OCI-LY7 (cell line): ENCODE measurements around the gene DZIP1. TPM values are rescaled to one million over a fixed set of nuclear protein-coding genes. Genes with fewer than 3 reads are reported as not detected.

Source experiments
- BruUV-seq: library from RNA; stranded (reverse); fragments of 400-500 nt; replicated peaks from 2 replicates; lab custom pipeline; 2021; lab: Mats Ljungman, UMichigan
- CTCF ChIA-PET: fragments of 300-600 bp; sonication (Branson Sonifier 250); formaldehyde crosslinking; loops from one replicate; lab custom pipeline; 2022; ENCODE audit warnings: antibody characterized with exemption; ENCODE audit not compliant: unreplicated experiment; lab: Charles Lee
- POLR2A ChIA-PET: fragments of 300-600 bp; sonication (Branson Sonifier 250); formaldehyde crosslinking; loops from one replicate; lab custom pipeline; 2022; ENCODE audit warnings: antibody characterized with exemption; lab: Charles Lee
- DNase-seq: peaks from one replicate; pipeline ENCODE4 v3.0.0-alpha.2; 2015; ENCODE audit warnings: low spot score
- H2AFZ ChIP-seq: fragments of 200-600 bp; sonication (generic), shearing (Covaris generic); 2 replicates; pipeline ENCODE4 v1.6.1; 2014; ENCODE audit warnings: mild to moderate bottlenecking, antibody characterized with exemption, low read length, moderate library complexity
- H3K27ac ChIP-seq: fragments of 200-600 bp; sonication (generic); 2 replicates; pipeline ENCODE4 v1.5.1; 2014; ENCODE audit warnings: mixed run types, low read depth, mild to moderate bottlenecking, moderate library complexity, low read length, inconsistent platforms; ENCODE audit not compliant: poor library complexity, severe bottlenecking
- H3K36me3 ChIP-seq: fragments of 200-600 bp; sonication (generic); 2 replicates; pipeline ENCODE4 v1.6.1; 2014; ENCODE audit warnings: mild to moderate bottlenecking, antibody characterized with exemption, low read length, moderate library complexity, mixed read lengths; ENCODE audit not compliant: insufficient read depth
- H3K4me1 ChIP-seq: fragments of 200-600 bp; sonication (generic); 2 replicates; pipeline ENCODE4 v1.5.1; 2014; ENCODE audit warnings: mild to moderate bottlenecking, low read length; ENCODE audit not compliant: insufficient read depth, poor library complexity, severe bottlenecking
- H3K4me2 ChIP-seq: fragments of 200-600 bp; sonication (generic); 2 replicates; pipeline ENCODE4 v1.6.1; 2014; ENCODE audit warnings: mild to moderate bottlenecking, low read length
- H3K4me3 ChIP-seq: fragments of 200-600 bp; sonication (generic); 2 replicates; pipeline ENCODE4 v1.5.1; 2014; ENCODE audit warnings: mild to moderate bottlenecking, low read depth, low read length; ENCODE audit not compliant: poor library complexity, severe bottlenecking
- H3K79me2 ChIP-seq: fragments of 200-600 bp; sonication (generic); 2 replicates; pipeline ENCODE4 v1.6.1; 2016; ENCODE audit warnings: low read depth, mild to moderate bottlenecking, low read length, moderate library complexity, mixed read lengths; ENCODE audit not compliant: insufficient read depth
- H3K9me2 ChIP-seq: fragments of 200-600 bp; sonication (generic); 2 replicates; pipeline ENCODE4 v1.6.1; 2016; ENCODE audit warnings: mild to moderate bottlenecking, low read length, mixed read lengths; ENCODE audit not compliant: insufficient read depth
- H3K9me3 ChIP-seq: fragments of 200-600 bp; sonication (generic); 2 replicates; pipeline ENCODE4 v1.6.1; 2014; ENCODE audit warnings: mild to moderate bottlenecking, mixed run types, low read length, mixed read lengths
- H4K20me1 ChIP-seq: fragments of 200-600 bp; sonication (generic); 2 replicates; pipeline ENCODE4 v1.6.1; 2014; ENCODE audit warnings: mild to moderate bottlenecking, antibody characterized with exemption, low read length, moderate library complexity, mixed read lengths; ENCODE audit not compliant: insufficient read depth
- EZH2phosphoT487 ChIP-seq: fragments of 200-600 bp; sonication (generic); IDR thresholded peaks from 2 replicates; pipeline ENCODE4 v1.6.1; 2018; ENCODE audit warnings: low read depth, borderline replicate concordance, mild to moderate bottlenecking, mixed run types, antibody characterized with exemption, low read length, moderate library complexity, mixed read lengths
- intact Hi-C: fragments of 100-400 bp; cut with micrococcal nuclease; formaldehyde crosslinking; loops from one replicate; pipeline ENCODE4 v1.10.0; 2022; ENCODE audit not compliant: unreplicated experiment
- total RNA-seq, 2 experiments: library from RNA; depleted of rRNA in 1 of 2; stranded (reverse); fragments of >200 nt in 1 of 2; shearing (Covaris generic) in 1 of 2; gene quantifications; 2 replicates each; pipeline ENCODE4 v1.2.3, GENCODE V29; 2014 to 2022
- TF ChIP-seq, protein P1 (sequence below): fragments of 200-600 bp; sonication (generic); conservative IDR thresholded peaks from 2 replicates; pipeline ENCODE4 v1.5.1; 2014; ENCODE audit warnings: mild to moderate bottlenecking, antibody characterized with exemption, low read length, moderate library complexity, mixed read lengths

Gene DZIP1
- total RNA-seq, 2 experiments from 2014 or later = not detected

DNA sequence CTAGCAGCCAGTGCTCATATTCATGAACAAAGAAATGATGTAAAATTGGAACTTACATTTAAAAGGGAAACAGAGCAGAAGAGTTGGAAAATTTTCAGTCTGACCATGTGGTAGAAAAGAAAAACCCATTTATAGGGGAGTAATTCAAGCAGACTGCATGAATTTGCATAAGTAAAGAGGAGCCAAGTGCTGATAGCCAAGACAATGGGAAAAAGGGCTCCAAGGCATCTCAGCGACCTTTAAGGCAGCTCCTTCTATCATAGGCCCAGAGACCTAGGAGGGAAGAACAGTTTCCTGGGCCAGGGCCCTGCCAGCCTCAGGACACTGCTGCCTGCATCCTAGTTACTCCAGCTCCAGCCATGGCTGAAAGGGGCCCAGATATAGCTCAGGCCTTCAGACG, 39.9 kb upstream of the DZIP1 start:
- no peak for TF ChIP-seq EZH2phosphoT487
- TF ChIP-seq, protein P1, sequence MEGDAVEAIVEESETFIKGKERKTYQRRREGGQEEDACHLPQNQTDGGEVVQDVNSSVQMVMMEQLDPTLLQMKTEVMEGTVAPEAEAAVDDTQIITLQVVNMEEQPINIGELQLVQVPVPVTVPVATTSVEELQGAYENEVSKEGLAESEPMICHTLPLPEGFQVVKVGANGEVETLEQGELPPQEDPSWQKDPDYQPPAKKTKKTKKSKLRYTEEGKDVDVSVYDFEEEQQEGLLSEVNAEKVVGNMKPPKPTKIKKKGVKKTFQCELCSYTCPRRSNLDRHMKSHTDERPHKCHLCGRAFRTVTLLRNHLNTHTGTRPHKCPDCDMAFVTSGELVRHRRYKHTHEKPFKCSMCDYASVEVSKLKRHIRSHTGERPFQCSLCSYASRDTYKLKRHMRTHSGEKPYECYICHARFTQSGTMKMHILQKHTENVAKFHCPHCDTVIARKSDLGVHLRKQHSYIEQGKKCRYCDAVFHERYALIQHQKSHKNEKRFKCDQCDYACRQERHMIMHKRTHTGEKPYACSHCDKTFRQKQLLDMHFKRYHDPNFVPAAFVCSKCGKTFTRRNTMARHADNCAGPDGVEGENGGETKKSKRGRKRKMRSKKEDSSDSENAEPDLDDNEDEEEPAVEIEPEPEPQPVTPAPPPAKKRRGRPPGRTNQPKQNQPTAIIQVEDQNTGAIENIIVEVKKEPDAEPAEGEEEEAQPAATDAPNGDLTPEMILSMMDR = no peak
- ChIA-PET CTCF (no interaction called here), POLR2A (no interaction called here)
- Histone ChIP-seq H3K27ac (no peak overlapping the region), H3K36me3 (no peaks in the 10 kb centered on the region; the same call in 1 of the 2 replicates), H2AFZ (no peak overlapping the region), H3K9me3 (no peaks in the 10 kb centered on the region), H4K20me1 (no peaks in the 10 kb centered on the region), H3K9me2 (no peaks in the 10 kb centered on the region), H3K4me1 (peaks cover 1% of the 10 kb centered on the region), H3K4me3 (no peak overlapping the region), H3K79me2 (peaks cover 4% of the 10 kb centered on the region; the same call in 1 of the 2 replicates), H3K4me2 (no peak overlapping the region)
- no peak for DNase-seq
- intact Hi-C loops = no loop called here
- no TSS peak for BruUV-seq

DNA sequence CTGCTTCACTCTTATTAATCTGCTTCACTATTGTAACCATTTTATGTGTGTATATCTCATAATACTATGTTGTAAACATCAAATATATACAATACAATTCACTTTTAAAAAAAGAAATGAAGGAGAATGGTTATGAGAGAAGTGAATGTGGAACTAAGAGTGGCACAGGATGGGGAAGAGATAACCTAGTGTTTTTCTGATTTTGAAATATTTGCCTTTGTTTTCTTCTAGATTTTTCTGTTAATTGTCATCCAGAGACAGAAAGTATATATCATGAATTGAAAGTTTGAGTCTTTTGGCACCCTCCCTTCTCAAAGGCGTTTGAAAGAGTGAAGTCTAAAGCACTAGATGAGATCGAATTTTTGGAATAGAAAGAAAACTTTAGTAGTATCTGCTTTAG, 35.2 kb upstream of the DZIP1 start:
- H3K4me3 ChIP-seq = no peak overlapping the region
- BruUV-seq = no TSS peak

DNA sequence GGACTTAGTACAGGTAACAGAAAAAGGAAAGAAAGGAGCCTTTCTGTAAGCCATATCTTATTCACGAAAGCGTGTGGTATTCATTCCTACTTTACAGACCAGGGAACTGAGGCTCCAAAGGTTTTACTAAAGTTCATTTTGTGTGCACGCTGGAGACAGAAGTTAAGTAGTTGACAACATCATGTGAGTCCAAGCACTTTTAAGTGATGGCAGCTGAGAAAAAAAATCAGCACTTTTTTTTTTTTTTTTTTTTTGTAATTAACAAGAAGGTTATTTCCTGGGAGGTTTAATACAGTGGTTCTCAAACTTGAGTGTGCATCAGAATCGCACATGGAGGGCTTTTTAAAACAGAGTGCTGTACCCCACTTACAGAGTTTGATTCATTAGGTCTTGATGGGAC, 34.5 kb upstream of the DZIP1 start:
- no peak for TF ChIP-seq EZH2phosphoT487
- TF ChIP-seq, protein P1 = no peak
- Histone ChIP-seq H3K27ac (no peak overlapping the region), H3K79me2 (peaks cover 15% of the 10 kb centered on the region; the same call in 1 of the 2 replicates), H3K4me1 (peaks cover 23% of the 10 kb centered on the region), H3K4me2 (peak overlapping the region; percentile 97), H3K4me3 (no peak overlapping the region), H4K20me1 (no peaks in the 10 kb centered on the region), H3K9me2 (no peaks in the 10 kb centered on the region), H2AFZ (no peak overlapping the region), H3K36me3 (no peaks in the 10 kb centered on the region; the same call in 1 of the 2 replicates), H3K9me3 (no peaks in the 10 kb centered on the region)
- no peak for DNase-seq
- ChIA-PET POLR2A (no interaction called here), CTCF (no interaction called here)
- intact Hi-C loops = no loop called here
- BruUV-seq = TSS peak; percentile 54

More for the DNA sequence above, 35.2 kb upstream of the DZIP1 start:
- DNase-seq = no peak
- H3K9me2 ChIP-seq = no peaks in the 10 kb centered on the region
- no peak for TF ChIP-seq EZH2phosphoT487
- TF ChIP-seq, protein P1 = no peak
- no peak overlapping the region for H3K27ac ChIP-seq
- no peaks in the 10 kb centered on the region for H4K20me1 ChIP-seq
- no peaks in the 10 kb centered on the region; the same call in 1 of the 2 replicates for H3K36me3 ChIP-seq
- H3K79me2 ChIP-seq = peaks cover 15% of the 10 kb centered on the region; the same call in 1 of the 2 replicates
- intact Hi-C loops = no loop called here
- ChIA-PET CTCF (no interaction called here), POLR2A (no interaction called here)
- peaks cover 23% of the 10 kb centered on the region for H3K4me1 ChIP-seq
- no peak overlapping the region for H2AFZ ChIP-seq
- H3K4me2 ChIP-seq = peak overlapping the region; percentile 97; the same call in 1 of the 2 replicates
- no peaks in the 10 kb centered on the region for H3K9me3 ChIP-seq
